Measurements from ENCODE around the gene HDAC4. TPM values are rescaled to one million over a fixed set of nuclear protein-coding genes. Genes with fewer than 3 reads are reported as not detected.

Gene HDAC4
- total and polyA plus RNA-seq, 2 of the 8 experiments (the other 6 are each of a cell fraction or from before 2014, with no cell fraction given) = 15.4 to 31.5 TPM

GRCh38 chr2:239094867-239095266 is 306.0 kb downstream of the HDAC4 start:
- H3K27ac ChIP-seq (ENCODE audit: low read depth, low read length) = no peak overlapping the region
- no peak overlapping the region for H2AK5ac ChIP-seq (ENCODE audit: low read depth, low read length)
- WGBS, 2 experiments (ENCODE audit: extremely low coverage in 1 of 2, insufficient coverage in 1 of 2, insufficient read length in 1 of 2, insufficient replicate concordance in 2 of 2, low coverage in 1 of 2, low lambda C conversion rate in 2 of 2, missing lambda C conversion rate in 1 of 2) = 91% methylated on average over 16 of the region's 17 CpGs; no CpG with 5 or more reads in 1 of the 2 experiments
- H2BK120ac ChIP-seq (replicated peaks; ENCODE audit: low read depth, low read length) = no peak overlapping the region
- no peaks in the 10 kb centered on the region for H3K79me2 ChIP-seq (ENCODE audit: control insufficient read depth in 1 of 2, insufficient read depth in 2 of 2, low read length in 2 of 2)
- peaks cover 0 to 2% (median 0%) of the 10 kb centered on the region in 4 experiments; a peak in 1 of 8 replicates for H3K36me3 ChIP-seq (ENCODE audit: control insufficient read depth in 2 of 4, insufficient read depth in 4 of 4, low read length in 3 of 4)
- no peak overlapping the region for H2BK20ac ChIP-seq (ENCODE audit: low read length)
- no peak overlapping the region for H3K9ac ChIP-seq (replicated peaks in 1 of 4; ENCODE audit: extremely low read depth in 1 of 4, low read depth in 3 of 4, low read length in 3 of 4)
- H3K18ac ChIP-seq (ENCODE audit: extremely low read depth, low read length) = no peak overlapping the region
- peak overlapping the region; percentile 57 for H4K8ac ChIP-seq (ENCODE audit: extremely low read depth, insufficient read depth, low read length)
- no peak overlapping the region for H3K56ac ChIP-seq (replicated peaks; ENCODE audit: insufficient read length, low read depth, low read length)
- H3K4me2 ChIP-seq (ENCODE audit: insufficient read depth in 1 of 2, low read depth in 2 of 2, low read length in 2 of 2) = no peak overlapping the region
- H2BK12ac ChIP-seq (ENCODE audit: low read depth, low read length) = no peak overlapping the region
- H3K4me3 ChIP-seq (ENCODE audit: extremely low read depth in 1 of 4, insufficient read depth in 2 of 4, low read depth in 3 of 4, low read length in 4 of 4) = no peak overlapping the region
- H3K27me3 ChIP-seq (replicated peaks in 1 of 4; ENCODE audit: control insufficient read depth in 3 of 4, extremely low read depth in 1 of 4, insufficient read depth in 3 of 4, low read length in 3 of 4) = no peaks in the 10 kb centered on the region
- no peak overlapping the region for H2AFZ ChIP-seq (ENCODE audit: low read length)
- CTCF ChIA-PET (ENCODE audit: partially characterized antibody) = interaction anchor here (0.6 to 1.3 kb wide), 4 partner anchors 12 to 1410 kb away, joined by 3 to 6 read pairs (median 4); no protein-coding TSS in a partner anchor
- no peaks in the 10 kb centered on the region for H3K4me1 ChIP-seq (replicated peaks in 1 of 4; ENCODE audit: control insufficient read depth in 3 of 4, insufficient read depth in 4 of 4, low read length in 3 of 4)
- H4K91ac ChIP-seq (replicated peaks; ENCODE audit: insufficient read length, low read length) = no peak overlapping the region
- FAIRE-seq = no peak
- H3K9me3 ChIP-seq (ENCODE audit: insufficient read depth in 2 of 2, low read depth in 1 of 2, low read length in 1 of 2) = no peaks in the 10 kb centered on the region
- peaks cover 0 to 2% of the 10 kb centered on the region in 2 experiments for H4K20me1 ChIP-seq (replicated peaks in 1 of 2; ENCODE audit: control insufficient read depth in 1 of 2, insufficient read depth in 2 of 2, low read length in 2 of 2)
- no peak overlapping the region for H3K23ac ChIP-seq (ENCODE audit: insufficient read length)
- no peak for DNase-seq (ENCODE audit: low read depth in 1 of 2, low spot score in 2 of 2)
- no peak overlapping the region for H4K5ac ChIP-seq (ENCODE audit: insufficient read length, low read depth, low read length)
- H2BK15ac ChIP-seq (ENCODE audit: low read length) = no peak overlapping the region
- no peak overlapping the region for H3K4ac ChIP-seq (replicated peaks; ENCODE audit: insufficient read length, low read depth, low read length)
- no peak overlapping the region for H2BK5ac ChIP-seq (ENCODE audit: low read depth, low read length)
- no peaks in the 10 kb centered on the region for H3K23me2 ChIP-seq (ENCODE audit: low read depth, low read length)
- no peaks in the 10 kb centered on the region for H3K79me1 ChIP-seq (ENCODE audit: low read depth, low read length)
- no peak overlapping the region for H3K14ac ChIP-seq (ENCODE audit: insufficient read length)
- POLR2A ChIA-PET (ENCODE audit: partially characterized antibody) = no interaction called here
- TF ChIP-seq USF2 (IDR thresholded peaks at IDR 0.05; ENCODE audit: low read length) (no peak), CTCF (IDR thresholded peaks at IDR 0.05; ENCODE audit: control extremely low read depth in 1 of 3, insufficient read depth in 1 of 3, low read depth in 1 of 3, low read length in 3 of 3) (peak in 2 of 3 experiments; percentile 4 to 27; a peak in 2 of 4 replicates), POLR2AphosphoS5 (IDR thresholded peaks at IDR 0.05; ENCODE audit: low read depth, low read length) (no peak), CREB1 (IDR thresholded peaks at IDR 0.05) (no peak), SP2 (IDR thresholded peaks at IDR 0.05; ENCODE audit: low read length) (no peak)

Data from H1 (cell line).